Muscle layer of duodenum (tissue), 2 donors: ENCODE data around the gene TMIGD3.

Source experiments
- H3K27ac ChIP-seq: one replicate; pipeline ENCODE4 v1.7.0; 2013; ENCODE audit warnings: mild to moderate bottlenecking, low read length
- H3K27me3 ChIP-seq: one replicate; pipeline ENCODE4 v1.7.0; 2013; ENCODE audit warnings: low read depth, mild to moderate bottlenecking, control low read depth, low read length
- H3K36me3 ChIP-seq, 2 donors: one replicate each; pipeline ENCODE4 v1.7.0; 2013; ENCODE audit warnings: low read length in 2 of 2, control low read depth in 1 of 2, mild to moderate bottlenecking in 1 of 2; ENCODE audit not compliant: insufficient read depth in 2 of 2, control insufficient read depth in 1 of 2
- H3K4me1 ChIP-seq, 2 donors: one replicate each; pipeline ENCODE4 v1.7.0; 2013; ENCODE audit warnings: low read length in 2 of 2, mild to moderate bottlenecking in 2 of 2, control low read depth in 1 of 2, moderate library complexity in 1 of 2; ENCODE audit not compliant: insufficient read depth in 2 of 2, control insufficient read depth in 1 of 2
- H3K4me3 ChIP-seq, 2 donors: one replicate each; pipeline ENCODE4 v1.7.0; 2013; ENCODE audit warnings: low read length in 2 of 2, low read depth in 1 of 2, mild to moderate bottlenecking in 1 of 2
- H3K9me3 ChIP-seq, 2 donors: one replicate each; pipeline ENCODE4 v1.7.0; 2013; ENCODE audit warnings: low read length in 2 of 2, control low read depth in 1 of 2, mild to moderate bottlenecking in 1 of 2; ENCODE audit not compliant: control insufficient read depth in 1 of 2
- donor health status: healthy.

Gene TMIGD3

GRCh38 chr1:111442457-111442856 lies 61.0 kb downstream of the TMIGD3 start:
- peaks cover 0 to 2% of the 10 kb centered on the region in 2 donors for H3K4me1 ChIP-seq
- H3K9me3 ChIP-seq: no peaks in the 10 kb centered on the region
- peaks cover 46 to 73% of the 10 kb centered on the region in 2 donors for H3K36me3 ChIP-seq
- H3K27ac ChIP-seq: no peak overlapping the region
- no peak overlapping the region for H3K4me3 ChIP-seq
- H3K27me3 ChIP-seq: no peaks in the 10 kb centered on the region

- H3K27ac ChIP-seq: no peak overlapping the region
- no peak overlapping the region for H3K4me3 ChIP-seq
- H3K27me3 ChIP-seq: no peaks in the 10 kb centered on the region
- H3K4me1 ChIP-seq: no peaks in the 10 kb centered on the region
- H3K36me3 ChIP-seq: peaks cover 49 to 72% of the 10 kb centered on the region in 2 donors
- no peaks in the 10 kb centered on the region for H3K9me3 ChIP-seq
These were observed 61.8 kb downstream of the TMIGD3 start for GRCh38 chr1:111441573-111442192.

GRCh38 chr1:111439461-111440351 lies 63.7 kb downstream of the TMIGD3 start:
- no peak overlapping the region for H3K4me3 ChIP-seq
- peaks cover 45 to 68% of the 10 kb centered on the region in 2 donors for H3K36me3 ChIP-seq
- H3K27ac ChIP-seq: no peak overlapping the region
- no peaks in the 10 kb centered on the region for H3K9me3 ChIP-seq
- no peaks in the 10 kb centered on the region for H3K27me3 ChIP-seq
- H3K4me1 ChIP-seq: no peaks in the 10 kb centered on the region

DNA sequence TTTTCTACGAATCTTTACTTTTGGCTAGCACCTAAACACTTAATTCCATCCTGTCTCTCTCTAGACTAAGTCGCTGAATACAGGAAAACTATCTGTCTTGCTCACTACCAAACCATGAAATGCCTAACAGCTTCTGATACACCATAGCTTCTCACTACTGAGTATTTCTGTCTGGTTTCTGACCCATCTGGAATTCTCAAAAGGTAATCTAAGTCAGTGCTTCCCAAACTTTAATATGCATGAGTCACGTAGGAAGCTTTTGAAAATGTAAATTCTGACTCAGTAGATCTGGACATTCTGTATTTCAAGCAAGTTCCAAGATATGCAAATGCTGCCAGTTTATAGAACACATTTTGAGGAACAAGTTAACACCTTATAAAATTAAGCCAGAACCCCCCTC lies 66.7 kb downstream of the TMIGD3 start:
- H3K27ac ChIP-seq: no peak overlapping the region
- H3K9me3 ChIP-seq: no peaks in the 10 kb centered on the region
- H3K4me3 ChIP-seq: no peak overlapping the region
- no peaks in the 10 kb centered on the region for H3K4me1 ChIP-seq
- H3K36me3 ChIP-seq: peaks cover 23 to 42% of the 10 kb centered on the region in 2 donors
- no peaks in the 10 kb centered on the region for H3K27me3 ChIP-seq
